Activated naive CD8-positive, alpha-beta T cell (primary cell): Measurements from ENCODE around the gene ARHGAP22.

Experiments
- H3K27ac Mint-ChIP-seq: one replicate; pipeline ENCODE4 v1.8.0; 2021; ENCODE audit warnings: mixed read lengths
- H3K27me3 Mint-ChIP-seq: one replicate; pipeline ENCODE4 v1.8.0; 2021; ENCODE audit warnings: mixed read lengths
- H3K36me3 Mint-ChIP-seq: one replicate; pipeline ENCODE4 v1.8.0; 2021; ENCODE audit warnings: mixed read lengths
- H3K4me1 Mint-ChIP-seq: one replicate; pipeline ENCODE4 v1.8.0; 2021; ENCODE audit warnings: low read depth, mixed read lengths
- H3K4me3 Mint-ChIP-seq: one replicate; pipeline ENCODE4 v1.8.0; 2021; ENCODE audit warnings: mild to moderate bottlenecking, mixed read lengths
- H3K9me3 Mint-ChIP-seq: one replicate; pipeline ENCODE4 v1.8.0; 2021; ENCODE audit warnings: low read depth, mixed read lengths

ARHGAP22 gene

DNA sequence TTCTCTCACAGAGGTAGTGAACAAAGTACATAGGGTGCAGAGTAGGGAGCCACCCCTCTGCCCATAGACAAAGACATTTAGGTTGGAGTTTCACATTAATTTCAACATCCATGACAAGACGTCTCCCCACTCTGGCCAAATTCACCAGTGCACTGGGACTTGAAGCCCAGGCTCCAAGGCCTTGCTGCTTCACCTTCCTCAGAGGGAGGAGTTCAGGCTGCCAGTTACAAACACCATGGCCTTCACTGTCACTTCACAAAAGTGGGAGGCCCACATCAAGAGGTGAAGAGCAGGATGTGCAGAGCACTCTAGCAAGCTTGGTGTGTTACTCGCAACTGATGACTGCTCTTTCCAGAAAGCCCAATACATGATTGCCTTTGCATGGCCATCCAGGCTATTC, 15.8 kb upstream of the ARHGAP22 start:
- Mint-ChIP-seq H3K27me3 (peaks cover 4% of the 10 kb centered on the region), H3K4me1 (no peaks in the 10 kb centered on the region), H3K27ac (no peak overlapping the region), H3K36me3 (no peaks in the 10 kb centered on the region), H3K9me3 (peaks cover 7% of the 10 kb centered on the region), H3K4me3 (no peak overlapping the region)

DNA sequence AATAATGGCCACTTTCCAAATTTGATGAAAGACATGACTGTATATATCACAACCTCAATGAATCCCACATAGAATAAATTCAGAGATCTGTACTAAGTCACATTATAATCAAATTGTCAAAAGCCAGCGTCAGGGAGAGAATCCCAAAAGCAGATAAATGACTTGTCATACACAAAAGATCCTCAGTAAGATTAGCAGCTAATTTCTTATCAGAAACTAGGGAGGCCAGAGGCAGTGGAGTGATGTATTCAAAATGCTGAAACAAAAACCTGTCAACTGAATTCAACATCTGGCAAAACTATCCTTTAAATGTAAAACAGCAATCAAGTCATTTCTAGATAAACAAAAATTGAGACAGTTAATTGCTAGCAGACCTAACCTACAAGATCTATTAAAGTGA, 11.6 kb upstream of the ARHGAP22 start:
- Mint-ChIP-seq H3K4me3 (no peak overlapping the region), H3K9me3 (peaks cover 9% of the 10 kb centered on the region), H3K36me3 (no peaks in the 10 kb centered on the region), H3K27ac (no peak overlapping the region), H3K4me1 (no peaks in the 10 kb centered on the region), H3K27me3 (peaks cover 13% of the 10 kb centered on the region)

DNA sequence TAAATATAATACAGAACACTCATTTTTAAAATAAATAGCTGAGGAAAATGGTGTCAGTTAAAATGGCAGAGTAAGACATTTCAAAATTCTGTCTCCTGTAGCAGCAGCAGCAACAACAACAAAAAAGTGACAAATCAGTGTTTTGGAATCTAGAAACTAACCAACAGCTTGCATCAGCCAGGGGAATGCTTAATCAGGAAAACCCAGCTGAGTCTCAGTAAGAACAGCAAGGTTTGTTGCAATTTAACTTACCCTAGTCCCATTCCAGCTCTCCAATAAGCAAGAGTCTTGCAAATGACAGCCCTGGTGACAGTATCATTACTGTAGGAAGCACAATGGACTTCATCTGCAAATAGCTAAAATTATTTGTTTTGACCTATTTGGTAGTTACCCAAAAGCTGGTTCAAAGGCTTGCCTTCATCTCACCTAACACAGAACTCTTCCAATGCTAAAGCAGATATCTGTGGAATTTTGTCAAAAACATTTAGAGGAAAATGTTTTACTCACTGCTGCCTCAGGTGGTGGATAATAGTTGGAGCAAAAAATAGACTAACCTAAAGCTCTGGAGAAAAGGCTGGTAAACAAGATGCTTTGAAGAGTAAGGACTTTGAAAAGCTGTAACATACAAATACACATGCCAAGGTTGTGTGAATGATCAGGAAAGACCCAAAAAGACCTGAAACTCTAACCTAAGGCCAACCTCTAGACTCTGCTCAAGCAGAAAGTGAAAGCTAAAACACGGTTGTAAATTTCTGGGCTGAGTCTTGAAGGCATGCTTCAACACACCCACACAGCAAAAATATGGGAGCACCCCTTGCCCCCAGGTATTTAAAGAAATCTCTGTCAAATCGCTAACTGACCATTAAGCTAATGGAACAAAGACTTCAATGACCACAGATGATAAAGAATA, 9.9 kb upstream of the ARHGAP22 start:
- no peaks in the 10 kb centered on the region for H3K4me1 Mint-ChIP-seq
- no peak overlapping the region for H3K27ac Mint-ChIP-seq
- H3K27me3 Mint-ChIP-seq, result peaks cover 13% of the 10 kb centered on the region
- H3K9me3 Mint-ChIP-seq, result peaks cover 9% of the 10 kb centered on the region
- H3K36me3 Mint-ChIP-seq, result no peaks in the 10 kb centered on the region
- no peak overlapping the region for H3K4me3 Mint-ChIP-seq

DNA sequence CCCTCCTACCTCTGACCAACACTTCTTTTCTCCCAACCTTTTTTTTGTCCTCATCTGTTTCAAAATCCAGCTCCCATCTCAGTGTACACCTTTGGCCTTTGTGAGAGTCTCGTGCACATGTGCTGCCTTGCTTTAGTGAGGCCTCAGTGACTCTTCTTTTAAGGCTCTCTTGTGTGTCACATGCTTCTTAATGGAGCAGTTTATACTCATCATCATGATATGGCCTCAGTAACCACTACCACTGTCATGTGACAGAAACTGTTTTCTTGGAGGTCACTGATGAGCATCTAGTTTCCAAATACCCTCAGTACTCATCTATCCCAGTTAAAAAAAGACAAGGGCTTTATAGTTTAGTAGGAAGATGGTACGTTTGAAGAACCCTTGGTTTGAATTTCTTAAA, 8.1 kb upstream of the ARHGAP22 start:
- Mint-ChIP-seq H3K4me1 (no peaks in the 10 kb centered on the region), H3K36me3 (no peaks in the 10 kb centered on the region), H3K9me3 (peaks cover 9% of the 10 kb centered on the region), H3K27me3 (peaks cover 16% of the 10 kb centered on the region), H3K4me3 (no peak overlapping the region), H3K27ac (no peak overlapping the region)

DNA sequence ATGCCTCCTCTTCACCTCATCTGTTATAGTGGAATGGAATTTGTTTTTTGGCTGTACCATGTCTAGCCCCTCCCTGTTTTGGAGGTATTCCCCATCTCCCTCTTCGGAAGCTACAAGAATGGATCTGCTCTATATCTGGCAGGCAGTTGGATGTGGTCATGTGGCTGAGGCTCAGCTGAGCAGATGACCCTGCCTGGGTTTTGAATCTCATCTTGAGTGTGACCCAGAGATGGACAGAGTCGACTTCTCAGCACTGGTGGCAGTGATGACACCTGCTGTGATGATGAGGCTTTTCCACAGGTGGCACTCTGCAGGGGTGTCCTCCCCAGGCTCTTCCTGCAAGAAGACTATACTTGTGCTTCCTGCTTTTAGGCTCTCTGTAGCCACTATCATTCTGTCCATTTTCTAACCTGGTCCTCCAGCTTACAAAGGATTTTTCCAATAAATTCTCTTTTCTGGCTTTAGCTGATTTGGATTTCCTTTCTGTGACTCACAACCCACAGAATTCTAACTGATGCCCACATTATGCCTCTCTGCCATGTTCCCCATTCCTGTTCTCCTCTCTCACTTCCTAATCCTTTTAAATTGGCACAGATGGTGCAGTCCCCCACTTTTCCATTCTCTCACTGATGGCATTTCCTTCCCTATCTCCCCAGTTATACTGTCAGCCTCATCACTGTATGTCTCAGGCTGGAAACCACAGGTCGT, 7.5 kb upstream of the ARHGAP22 start:
- Mint-ChIP-seq H3K4me1 (no peaks in the 10 kb centered on the region), H3K27ac (no peak overlapping the region), H3K36me3 (no peaks in the 10 kb centered on the region), H3K9me3 (peaks cover 9% of the 10 kb centered on the region), H3K27me3 (peaks cover 16% of the 10 kb centered on the region), H3K4me3 (no peak overlapping the region)

DNA sequence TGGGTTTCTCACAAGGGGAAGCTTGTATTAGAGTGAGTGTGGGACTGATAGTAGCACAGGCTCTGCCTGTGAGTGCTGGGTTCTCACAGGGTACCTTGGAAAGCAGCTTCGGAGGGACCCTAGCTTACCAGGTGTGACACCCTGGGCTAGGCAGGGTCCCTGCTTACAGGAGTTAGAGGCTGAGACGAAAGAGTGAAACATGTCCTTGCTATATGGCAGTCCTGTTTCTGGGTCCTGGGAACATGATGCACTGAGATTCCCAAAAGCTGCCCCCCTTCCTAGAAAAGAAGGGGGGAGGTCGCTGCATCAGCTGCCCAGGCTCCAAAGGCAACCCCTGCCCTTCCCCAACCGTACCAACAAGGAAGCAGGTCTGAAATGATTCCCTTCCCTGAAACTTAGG, 6.3 kb upstream of the ARHGAP22 start:
- Mint-ChIP-seq H3K4me3 (no peak overlapping the region), H3K9me3 (peaks cover 5% of the 10 kb centered on the region), H3K27ac (no peak overlapping the region), H3K27me3 (peaks cover 19% of the 10 kb centered on the region), H3K4me1 (no peaks in the 10 kb centered on the region), H3K36me3 (no peaks in the 10 kb centered on the region)

DNA sequence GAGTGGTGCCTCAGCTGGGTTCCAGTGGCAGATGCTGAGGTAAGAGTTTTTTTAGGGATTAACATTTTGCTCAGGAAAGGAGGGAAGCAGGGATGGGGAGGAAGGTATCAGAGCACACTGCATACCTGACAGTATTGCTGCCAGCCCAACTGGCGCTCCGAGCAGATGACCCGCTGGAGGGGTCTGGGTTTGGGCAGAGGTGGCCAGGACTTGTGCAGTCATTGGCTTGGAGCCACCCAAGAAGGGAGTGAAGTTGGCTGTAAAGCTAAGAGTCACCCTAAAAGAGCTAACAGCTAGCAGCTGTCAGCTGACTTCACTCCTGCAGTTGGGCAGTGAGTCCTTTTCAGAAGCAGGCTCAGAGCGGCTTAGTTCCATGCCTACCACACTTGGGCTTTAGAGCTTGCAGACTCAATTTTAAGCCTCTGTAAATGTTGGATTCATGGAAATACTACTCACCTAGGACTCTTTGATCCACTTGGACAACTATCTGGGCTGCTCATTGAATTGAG, 5.8 kb upstream of the ARHGAP22 start:
- peaks cover 1% of the 10 kb centered on the region for H3K9me3 Mint-ChIP-seq
- H3K4me3 Mint-ChIP-seq, result no peak overlapping the region
- H3K36me3 Mint-ChIP-seq, result no peaks in the 10 kb centered on the region
- peaks cover under 1% of the 10 kb centered on the region for H3K4me1 Mint-ChIP-seq
- no peak overlapping the region for H3K27ac Mint-ChIP-seq
- H3K27me3 Mint-ChIP-seq, result peaks cover 21% of the 10 kb centered on the region

DNA sequence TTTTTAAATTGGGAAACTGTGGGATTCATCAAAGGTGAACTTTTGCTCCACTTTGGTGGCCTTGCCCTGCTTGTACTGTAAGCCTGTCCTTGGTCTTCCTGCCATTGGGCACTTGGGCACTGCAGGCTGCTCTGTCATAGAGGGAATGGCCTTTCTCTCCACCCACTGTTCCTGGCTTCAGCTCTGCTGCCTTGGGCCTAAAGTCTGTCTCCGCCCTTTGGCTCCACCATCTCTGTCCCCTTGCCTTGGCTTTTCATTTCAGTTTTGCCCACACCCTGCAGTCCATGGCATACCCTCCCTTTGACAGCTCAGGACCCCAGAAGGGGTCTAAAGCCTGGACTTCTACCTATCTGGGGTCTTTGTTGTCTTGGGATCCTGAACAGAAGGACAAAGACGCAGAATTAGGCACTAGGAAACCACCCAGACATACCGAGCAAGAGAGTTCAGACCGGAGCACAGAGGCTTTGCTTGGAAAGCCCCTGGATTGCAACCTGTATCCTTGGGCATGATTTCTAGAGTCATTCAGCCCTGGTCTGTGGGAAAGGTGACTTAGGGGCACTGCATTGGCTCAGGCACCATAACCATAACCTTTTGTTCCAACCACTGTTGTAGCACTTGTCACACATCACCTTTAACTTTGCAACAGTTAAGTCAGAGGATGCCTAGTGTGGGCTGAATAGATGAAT, 5.2 kb upstream of the ARHGAP22 start:
- no peaks in the 10 kb centered on the region for H3K36me3 Mint-ChIP-seq
- no peak overlapping the region for H3K4me3 Mint-ChIP-seq
- H3K4me1 Mint-ChIP-seq, result peaks cover 5% of the 10 kb centered on the region
- peaks cover 25% of the 10 kb centered on the region for H3K27me3 Mint-ChIP-seq
- no peaks in the 10 kb centered on the region for H3K9me3 Mint-ChIP-seq
- no peak overlapping the region for H3K27ac Mint-ChIP-seq

DNA sequence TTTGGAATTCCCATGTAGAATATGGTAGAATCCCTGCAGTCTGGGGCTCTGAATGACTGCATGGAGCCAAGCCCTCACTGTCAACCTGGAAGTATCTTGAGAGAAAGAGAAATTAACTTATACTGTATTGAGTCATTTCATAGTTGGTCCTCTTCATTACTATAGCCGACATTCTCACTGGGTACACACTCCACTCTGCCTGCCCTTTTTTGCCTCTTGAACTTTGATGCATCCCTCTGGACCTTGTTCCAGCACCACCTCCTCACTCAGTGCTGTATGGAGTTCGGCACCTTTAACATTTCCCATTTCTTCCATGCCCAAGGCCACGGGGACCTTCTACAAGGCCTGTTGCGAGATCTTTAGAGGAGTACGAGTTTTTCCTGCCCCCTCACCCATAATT, 4.6 kb upstream of the ARHGAP22 start:
- Mint-ChIP-seq H3K36me3 (no peaks in the 10 kb centered on the region), H3K27me3 (peaks cover 25% of the 10 kb centered on the region), H3K27ac (no peak overlapping the region)

DNA sequence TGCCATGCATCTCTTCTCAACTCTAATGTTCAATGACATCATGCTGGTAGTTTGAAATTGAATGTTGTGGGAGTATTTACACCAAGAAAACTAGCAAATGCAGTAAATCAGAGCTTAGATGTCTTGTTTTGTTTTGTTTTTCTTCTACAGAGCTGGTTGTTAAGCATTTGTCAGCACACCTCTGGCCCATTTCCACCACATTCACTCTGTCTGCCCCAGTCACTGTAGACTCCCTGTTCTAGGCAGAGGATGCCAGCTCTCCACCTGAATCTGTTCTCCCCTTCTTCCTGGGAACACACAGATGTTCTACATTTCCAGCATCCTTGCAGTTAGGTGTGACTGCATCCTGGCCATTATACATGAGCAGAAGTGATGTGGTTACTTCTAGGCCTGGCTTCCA, 4.1 kb upstream of the ARHGAP22 start:
- H3K27me3 Mint-ChIP-seq, result peaks cover 27% of the 10 kb centered on the region
- no peaks in the 10 kb centered on the region for H3K9me3 Mint-ChIP-seq
- H3K4me1 Mint-ChIP-seq, result peaks cover 7% of the 10 kb centered on the region
- H3K4me3 Mint-ChIP-seq, result no peak overlapping the region
- H3K27ac Mint-ChIP-seq, result no peak overlapping the region
- no peaks in the 10 kb centered on the region for H3K36me3 Mint-ChIP-seq

More for the DNA sequence above, 4.6 kb upstream of the ARHGAP22 start:
- no peaks in the 10 kb centered on the region for H3K9me3 Mint-ChIP-seq
- peaks cover 7% of the 10 kb centered on the region for H3K4me1 Mint-ChIP-seq
- no peak overlapping the region for H3K4me3 Mint-ChIP-seq

DNA sequence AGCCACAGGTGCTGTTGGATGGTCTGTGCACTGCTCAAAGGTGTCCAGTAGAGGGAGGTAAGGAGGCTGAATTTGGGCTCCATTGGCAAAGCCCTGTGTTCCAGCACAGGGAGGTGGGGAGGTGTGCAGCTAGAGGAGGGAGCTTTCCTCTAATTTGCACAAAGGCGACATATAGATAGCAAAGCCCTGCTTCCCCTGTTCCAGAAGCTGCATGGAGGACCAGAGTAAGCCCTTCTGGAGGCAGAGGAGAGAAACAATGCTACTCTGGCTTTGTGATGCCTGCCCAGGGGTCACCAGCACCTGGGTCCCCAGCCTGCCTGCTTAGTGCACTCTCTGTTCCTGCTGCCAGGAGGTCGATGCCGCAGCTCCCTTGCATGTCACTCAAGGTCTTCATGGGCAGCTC, 3.4 kb upstream of the ARHGAP22 start:
- Mint-ChIP-seq H3K9me3 (no peaks in the 10 kb centered on the region), H3K27me3 (peaks cover 29% of the 10 kb centered on the region), H3K4me3 (no peak overlapping the region), H3K4me1 (peaks cover 7% of the 10 kb centered on the region), H3K27ac (no peak overlapping the region), H3K36me3 (no peaks in the 10 kb centered on the region)

DNA sequence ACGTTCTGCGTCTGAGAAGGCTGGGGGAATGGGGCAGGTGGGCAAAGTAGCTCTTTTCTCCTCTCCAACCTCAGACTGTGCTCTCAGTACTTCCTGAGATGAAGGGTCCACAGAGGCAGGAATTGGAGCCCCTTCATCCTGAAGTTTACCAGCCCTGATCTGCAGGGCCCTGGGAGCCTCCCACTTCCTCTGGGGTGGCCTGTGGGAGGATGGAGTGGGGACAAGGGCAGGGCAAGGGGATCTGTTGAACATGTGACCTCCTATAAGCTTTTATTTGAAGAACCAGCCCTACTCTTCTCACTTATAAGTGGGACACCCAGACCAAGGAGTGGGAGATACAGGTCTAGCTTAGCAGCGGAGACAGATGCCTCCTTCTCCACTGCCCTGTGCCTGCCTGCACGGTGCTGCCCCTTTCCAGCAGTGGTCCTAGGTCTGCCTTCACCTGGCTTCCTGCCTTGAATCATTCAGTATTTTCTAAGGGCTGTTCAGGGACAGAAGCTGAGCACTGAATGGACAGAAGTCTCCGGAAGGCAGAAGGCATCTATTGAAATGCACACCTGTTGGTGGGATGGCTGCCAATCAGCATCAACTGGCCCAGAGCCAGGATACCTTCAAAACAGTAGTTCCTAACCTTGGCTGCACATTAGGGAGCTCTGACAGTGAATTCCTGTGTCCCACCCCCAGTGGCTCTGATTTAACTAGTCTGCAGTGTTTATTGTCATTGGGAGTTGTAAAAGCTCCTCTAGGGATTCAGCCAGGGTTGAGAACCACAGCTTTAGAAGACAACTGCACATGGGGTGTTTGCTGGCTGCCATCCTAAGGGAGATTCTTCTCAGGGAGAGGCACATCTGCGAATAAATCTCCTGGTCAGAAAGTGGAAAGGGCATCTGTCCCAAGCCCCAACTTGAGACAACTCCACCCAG, 2.7 kb upstream of the ARHGAP22 start:
- no peaks in the 10 kb centered on the region for H3K36me3 Mint-ChIP-seq
- no peak overlapping the region for H3K27ac Mint-ChIP-seq
- peaks cover 25% of the 10 kb centered on the region for H3K27me3 Mint-ChIP-seq
- peaks cover 7% of the 10 kb centered on the region for H3K4me1 Mint-ChIP-seq
- no peaks in the 10 kb centered on the region for H3K9me3 Mint-ChIP-seq
- H3K4me3 Mint-ChIP-seq, result no peak overlapping the region

DNA sequence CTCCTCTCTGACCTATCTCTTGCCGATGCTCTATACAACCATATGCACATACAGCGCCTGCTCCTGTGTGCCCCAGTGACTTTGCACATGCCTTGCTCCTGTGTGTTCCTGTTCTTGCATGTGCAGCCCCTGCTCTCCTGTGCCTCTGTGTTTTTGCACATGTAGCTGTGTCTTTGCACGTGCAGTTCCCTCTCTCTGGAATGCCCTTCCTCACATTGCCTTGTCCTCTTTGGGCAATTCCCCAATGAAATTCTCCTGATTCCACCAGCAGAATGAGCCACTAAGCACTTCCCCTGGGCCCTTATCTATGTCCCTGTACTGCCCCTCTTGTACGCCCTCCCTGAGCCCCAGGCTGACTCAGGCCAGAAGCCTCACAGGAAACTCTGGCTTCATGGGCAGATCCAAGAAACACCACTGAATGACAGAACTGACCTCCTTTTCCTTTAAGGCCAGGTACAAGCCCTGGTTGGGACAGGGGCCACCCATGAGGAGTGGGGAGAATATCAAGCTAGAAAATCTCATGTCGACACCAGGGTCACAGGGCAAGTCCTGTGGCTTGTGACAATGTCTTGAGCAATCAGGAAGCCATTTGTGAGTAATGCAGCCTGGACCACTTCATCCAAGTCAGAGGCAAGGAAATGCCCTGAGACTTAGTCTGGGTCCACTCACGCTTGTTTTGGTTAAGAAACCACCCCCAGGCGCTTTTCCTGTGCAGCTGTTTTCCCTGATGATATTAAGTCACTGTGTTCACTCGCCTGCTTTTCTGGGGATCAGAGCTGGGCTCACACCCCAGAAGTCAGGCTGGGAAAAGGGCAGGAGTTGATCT, 1.9 kb upstream of the ARHGAP22 start:
- Mint-ChIP-seq H3K36me3 (no peaks in the 10 kb centered on the region), H3K27ac (no peak overlapping the region), H3K4me3 (no peak overlapping the region), H3K27me3 (peaks cover 21% of the 10 kb centered on the region), H3K9me3 (no peaks in the 10 kb centered on the region), H3K4me1 (peaks cover 7% of the 10 kb centered on the region)
